Fibroblast of skin of abdomen (primary cell): Measurements from ENCODE around the gene CNTROB. TPM values are rescaled to one million over a fixed set of nuclear protein-coding genes. Genes with fewer than 3 reads are reported as not detected.

Experiments
- DNase-seq: peaks from one replicate; pipeline ENCODE4 v3.0.0-alpha.2; 2013
- polyA plus RNA-seq, 2 experiments: library from polyadenylated mRNA; unstranded; fragments of 120-200 nt; gene quantifications; one replicate each; pipeline ENCODE4 v1.2.1, GENCODE V29; 2013; ENCODE audit not compliant: insufficient read length in 2 of 2

The CNTROB gene, protein sequence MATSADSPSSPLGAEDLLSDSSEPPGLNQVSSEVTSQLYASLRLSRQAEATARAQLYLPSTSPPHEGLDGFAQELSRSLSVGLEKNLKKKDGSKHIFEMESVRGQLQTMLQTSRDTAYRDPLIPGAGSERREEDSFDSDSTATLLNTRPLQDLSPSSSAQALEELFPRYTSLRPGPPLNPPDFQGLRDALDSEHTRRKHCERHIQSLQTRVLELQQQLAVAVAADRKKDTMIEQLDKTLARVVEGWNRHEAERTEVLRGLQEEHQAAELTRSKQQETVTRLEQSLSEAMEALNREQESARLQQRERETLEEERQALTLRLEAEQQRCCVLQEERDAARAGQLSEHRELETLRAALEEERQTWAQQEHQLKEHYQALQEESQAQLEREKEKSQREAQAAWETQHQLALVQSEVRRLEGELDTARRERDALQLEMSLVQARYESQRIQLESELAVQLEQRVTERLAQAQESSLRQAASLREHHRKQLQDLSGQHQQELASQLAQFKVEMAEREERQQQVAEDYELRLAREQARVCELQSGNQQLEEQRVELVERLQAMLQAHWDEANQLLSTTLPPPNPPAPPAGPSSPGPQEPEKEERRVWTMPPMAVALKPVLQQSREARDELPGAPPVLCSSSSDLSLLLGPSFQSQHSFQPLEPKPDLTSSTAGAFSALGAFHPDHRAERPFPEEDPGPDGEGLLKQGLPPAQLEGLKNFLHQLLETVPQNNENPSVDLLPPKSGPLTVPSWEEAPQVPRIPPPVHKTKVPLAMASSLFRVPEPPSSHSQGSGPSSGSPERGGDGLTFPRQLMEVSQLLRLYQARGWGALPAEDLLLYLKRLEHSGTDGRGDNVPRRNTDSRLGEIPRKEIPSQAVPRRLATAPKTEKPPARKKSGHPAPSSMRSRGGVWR
- 32.7 TPM for polyA plus RNA-seq (2013, experiment 1 of 2; ENCODE audit: insufficient read length)
- polyA plus RNA-seq (2013, experiment 2 of 2; ENCODE audit: insufficient read length), result 33.4 TPM

DNA sequence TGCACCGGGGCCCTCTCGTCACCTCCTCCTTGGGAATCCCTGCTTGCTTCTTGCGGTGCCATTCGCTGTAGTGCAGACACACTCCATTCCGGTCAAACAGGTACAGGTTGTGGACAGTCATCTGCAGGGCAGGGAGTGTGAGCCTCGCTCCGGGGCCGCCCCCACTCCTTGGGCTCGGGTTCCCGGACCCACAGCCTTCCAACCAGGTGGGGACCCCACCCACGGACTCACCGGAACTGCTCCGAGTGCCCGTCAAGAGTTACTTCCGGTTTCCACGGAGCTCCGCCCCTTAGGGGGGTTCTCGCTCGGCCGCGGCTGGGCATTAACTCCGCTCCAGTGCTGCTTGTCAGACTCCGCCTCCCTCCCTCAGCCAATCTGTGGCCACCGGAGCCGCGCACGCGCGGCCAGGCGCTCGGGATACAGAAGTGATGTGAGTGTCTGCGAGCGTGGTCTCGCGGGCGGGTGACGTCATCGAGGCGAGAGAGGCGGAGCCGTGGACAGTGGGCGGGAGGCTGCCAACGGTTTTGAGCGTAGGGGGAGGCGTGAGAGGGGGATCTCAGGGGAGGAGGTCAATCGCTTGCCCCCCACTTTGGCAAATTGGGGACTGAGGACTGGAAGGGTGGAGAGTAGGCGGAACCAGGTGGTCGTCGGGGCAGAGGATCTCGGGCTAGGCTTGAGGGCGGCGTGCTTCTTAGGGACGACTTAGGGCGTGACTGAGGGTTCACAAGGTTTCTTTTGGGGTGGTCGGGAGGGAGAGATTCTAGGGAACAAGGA is at the start of gene CNTROB, which contains the start of gene TRAPPC1:
TSS of gene CNTROB (plus strand) at position 498 of the 774 bp plus-strand sequence. CDS start 874 bp downstream, outside the sequence.
TSS of gene TRAPPC1 (minus strand) at position 238 of the 774 bp plus-strand sequence. CDS start at position 121, 117 bp downstream.
- DNase-seq, result peak; percentile 99

DNA sequence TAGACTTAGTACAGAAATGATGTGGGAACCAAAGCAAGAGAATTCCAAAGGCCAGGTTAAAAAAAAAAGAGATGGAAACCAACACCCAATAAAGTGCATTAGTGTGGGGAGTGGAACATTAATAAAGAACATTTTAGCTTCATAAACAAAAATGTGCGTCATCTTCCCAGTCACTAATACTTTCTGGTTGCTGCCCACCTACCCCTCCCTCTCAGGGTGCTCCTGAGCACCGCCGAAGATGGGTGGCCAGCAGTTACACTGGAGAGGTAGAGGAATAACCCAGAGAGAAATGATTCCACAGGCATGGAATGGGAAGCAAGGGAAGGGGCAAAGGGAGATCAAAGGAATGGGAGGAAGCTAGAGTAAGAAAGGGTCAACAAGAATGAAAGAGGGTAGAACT is 49.4 kb upstream of the CNTROB start:
- no peak for DNase-seq

GRCh38 chr17:7883781-7884386 is 48.1 kb upstream of the CNTROB start:
- DNase-seq, result peak; percentile 62

DNA sequence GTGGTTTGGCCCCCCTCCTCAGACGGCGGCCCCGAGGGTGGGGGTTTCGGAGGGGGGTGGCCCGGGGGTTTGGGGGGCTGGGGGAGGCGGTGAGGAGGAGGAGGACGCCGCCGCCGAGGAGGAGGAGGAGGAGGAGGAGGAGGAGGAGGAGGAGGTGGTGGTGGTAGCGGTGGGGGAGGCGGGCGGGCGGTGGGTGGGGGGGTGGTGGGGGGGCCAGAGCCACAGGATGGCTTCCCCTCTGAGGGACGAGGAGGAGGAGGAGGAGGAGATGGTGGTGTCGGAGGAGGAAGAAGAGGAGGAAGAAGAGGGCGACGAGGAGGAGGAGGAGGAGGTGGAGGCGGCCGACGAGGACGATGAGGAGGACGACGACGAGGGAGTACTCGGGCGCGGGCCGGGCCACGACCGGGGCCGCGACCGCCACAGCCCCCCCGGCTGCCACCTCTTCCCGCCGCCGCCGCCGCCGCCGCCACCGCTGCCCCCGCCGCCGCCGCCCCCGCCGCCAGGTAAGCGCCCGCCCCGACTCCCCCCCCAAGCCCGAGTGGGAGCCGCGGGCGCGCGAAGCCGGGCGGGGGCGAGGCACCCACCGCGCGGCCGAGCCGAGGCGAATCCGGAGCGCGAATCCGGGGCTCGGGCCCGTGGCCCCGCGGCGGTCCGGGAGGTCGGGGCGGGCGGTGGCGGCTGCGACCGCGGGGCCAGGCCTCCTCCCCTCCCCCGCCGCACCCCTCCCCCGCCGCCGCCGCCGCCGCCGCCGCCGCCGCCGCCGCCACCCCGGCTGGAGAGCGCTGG is 47.2 kb upstream of the CNTROB start:
- DNase-seq, result peak; percentile 33

GRCh38 chr17:7885367-7886226 is 46.4 kb upstream of the CNTROB start:
- DNase-seq, result peak; percentile 57

GRCh38 chr17:7886227-7887037 is 45.6 kb upstream of the CNTROB start:
- peak; percentile 54 for DNase-seq

DNA sequence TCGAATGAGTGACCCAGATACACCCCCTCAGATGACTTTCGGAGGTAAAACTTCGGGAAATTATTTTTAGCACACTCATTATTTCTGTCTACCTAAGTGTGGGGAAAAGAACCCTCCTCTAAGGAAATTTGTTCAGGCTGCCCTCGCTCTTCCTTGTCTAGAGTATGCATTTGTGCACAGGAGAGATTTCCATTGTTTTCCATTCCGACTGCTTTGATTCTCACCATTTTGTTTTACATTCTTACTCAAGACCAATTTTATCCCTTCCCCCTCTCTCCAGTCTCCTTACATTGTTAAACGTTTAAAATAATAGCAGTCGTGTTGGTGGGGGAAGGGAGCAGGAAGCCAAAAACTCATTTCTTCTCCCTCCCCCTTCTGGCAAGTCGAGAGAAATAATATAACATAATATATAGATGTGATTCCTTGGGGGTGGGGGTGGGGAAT is 44.9 kb upstream of the CNTROB start:
- no peak for DNase-seq

DNA sequence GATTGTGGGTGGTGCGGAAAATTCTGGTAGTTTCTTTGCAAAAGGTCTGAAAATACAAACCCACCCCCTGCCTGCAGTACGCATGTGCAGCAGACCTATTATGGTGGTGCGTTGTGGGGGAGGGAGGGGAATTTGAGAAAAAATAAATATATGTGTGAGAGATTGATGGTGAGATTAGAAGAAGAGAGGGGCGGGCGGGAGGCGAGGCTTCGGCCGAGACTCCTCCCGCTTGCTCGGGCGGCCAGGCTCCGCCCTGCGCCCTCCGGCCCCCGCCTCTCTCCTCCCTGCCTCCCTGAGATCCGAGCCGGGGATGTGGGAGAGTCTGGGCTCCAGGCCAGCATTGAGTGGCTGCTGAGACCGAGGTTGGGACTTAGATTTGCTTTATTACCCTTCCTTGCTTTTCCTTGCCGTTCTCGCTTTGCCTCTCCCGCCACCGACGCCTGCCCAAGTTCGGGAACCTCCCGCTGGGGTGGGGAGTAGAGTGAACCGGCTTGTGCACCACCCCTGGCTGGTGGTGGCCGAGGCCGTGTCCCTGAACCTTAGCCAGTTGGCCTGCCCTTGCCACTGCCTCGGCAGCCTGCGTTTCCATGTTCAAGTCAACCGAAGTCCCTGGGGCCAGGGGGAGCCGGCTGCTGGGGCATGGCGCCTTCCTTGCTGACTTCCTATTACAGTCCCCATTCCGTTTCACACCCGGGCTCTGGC is 44.4 kb upstream of the CNTROB start:
- DNase-seq, result peak; percentile 99

DNA sequence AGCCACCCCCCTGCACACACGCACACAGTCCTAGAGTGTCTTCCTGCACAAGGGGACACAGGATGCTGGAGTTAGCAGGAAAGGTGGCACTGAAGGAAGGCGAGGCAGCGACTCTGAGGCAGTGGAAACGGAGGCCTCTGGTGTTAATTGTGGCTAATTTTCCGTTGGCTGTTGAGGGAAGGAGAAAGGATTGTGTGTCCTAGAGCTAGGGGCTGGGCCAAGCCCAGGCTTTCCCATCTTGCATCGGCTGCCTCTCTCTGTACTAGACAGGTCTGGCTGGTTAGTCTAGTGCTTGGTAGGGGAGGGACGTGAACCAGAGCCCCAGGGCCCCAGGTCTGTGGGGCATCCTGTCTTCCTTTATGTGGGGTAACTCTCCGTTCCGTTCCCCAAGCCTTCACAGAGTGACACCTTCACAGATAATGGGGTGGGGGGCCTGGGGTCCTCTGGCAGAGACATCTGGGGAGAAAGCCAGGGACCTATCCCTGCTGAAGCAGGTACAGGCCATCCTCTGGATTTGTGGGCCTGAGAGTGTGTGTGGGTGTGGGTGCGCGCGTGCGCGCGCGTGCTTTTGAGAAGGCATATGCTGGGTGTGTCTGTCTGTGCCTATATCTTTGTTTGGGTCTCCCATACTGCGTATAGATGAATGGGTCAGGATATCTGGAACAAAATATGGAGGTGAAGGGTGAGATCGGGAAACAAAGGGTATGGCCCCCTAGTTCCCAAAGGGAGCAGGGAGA is 43.7 kb upstream of the CNTROB start, which contains the start of gene CHD3:
TSS of gene CHD3 (plus strand) at position 606 of the 737 bp plus-strand sequence. CDS start 212 bp downstream, outside the sequence.
- DNase-seq, result peak; percentile 20

GRCh38 chr17:7889166-7889955 is 42.6 kb upstream of the CNTROB start:
- DNase-seq, result peak; percentile 87

DNA sequence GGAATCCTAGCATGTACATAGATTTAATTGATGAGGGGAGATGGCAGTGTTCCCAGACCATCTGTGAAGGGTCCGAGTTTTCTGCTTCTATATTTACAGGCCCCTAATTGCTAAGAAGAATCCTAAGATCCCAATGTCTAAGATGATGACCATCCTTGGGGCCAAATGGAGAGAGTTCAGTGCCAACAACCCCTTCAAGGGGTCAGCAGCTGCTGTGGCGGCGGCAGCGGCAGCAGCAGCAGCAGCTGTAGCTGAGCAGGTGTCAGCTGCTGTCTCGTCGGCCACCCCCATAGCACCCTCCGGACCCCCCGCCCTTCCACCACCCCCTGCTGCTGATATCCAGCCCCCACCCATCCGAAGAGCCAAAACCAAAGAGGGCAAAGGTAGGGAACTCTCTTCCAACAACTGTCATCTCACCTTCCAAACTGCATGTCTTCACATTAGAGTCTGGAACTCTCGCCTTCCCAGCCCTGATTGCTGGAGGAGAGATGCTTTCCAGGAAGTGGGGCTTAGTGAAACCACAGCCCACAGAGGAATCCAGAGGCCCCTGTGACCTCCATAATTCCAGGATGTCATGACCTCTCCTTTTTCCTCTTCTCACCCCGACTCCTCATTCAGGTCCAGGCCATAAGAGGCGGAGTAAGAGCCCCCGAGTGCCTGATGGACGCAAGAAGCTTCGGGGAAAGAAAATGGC is 38.7 kb upstream of the CNTROB start:
- DNase-seq, result no peak

DNA sequence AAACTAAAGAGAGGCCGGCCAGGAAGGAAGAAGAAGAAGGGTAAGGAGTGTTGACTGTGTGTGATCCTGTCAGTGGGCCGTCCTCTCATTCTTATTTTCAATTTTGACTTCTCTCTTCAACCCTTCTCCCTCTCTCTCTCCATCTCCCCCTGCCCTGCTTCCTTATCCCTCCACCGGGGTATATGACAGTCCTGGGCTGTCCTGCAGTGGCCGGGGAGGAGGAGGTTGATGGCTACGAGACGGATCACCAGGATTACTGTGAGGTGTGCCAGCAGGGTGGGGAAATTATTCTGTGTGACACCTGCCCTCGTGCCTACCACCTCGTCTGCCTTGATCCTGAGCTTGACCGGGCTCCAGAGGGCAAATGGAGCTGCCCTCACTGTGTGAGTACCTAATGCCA is 37.8 kb upstream of the CNTROB start:
- DNase-seq, result no peak

GRCh38 chr17:7894866-7895265 is 37.1 kb upstream of the CNTROB start:
- no peak for DNase-seq

GRCh38 chr17:7897090-7897489 is 34.9 kb upstream of the CNTROB start:
- no peak for DNase-seq

DNA sequence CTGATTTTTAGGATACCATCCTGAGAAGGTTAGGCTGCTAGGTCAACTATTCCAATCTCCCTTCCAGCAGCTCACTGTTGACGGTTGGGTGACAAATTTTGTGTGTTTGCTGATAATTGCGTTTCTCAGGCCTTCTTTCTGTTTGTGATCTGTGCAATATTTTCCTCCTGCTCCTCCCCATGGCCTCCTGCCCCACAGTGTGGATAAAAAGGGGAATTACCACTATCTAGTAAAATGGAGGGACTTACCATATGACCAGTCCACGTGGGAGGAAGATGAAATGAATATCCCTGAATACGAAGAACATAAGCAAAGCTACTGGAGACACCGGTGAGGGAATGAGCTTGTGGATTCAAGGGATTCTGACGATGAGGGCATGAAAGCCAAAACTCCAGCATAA is 34.2 kb upstream of the CNTROB start:
- DNase-seq, result peak; percentile 52
